CD4-positive, alpha-beta memory T cell (primary cell): ENCODE data around the gene UBQLN4. TPM values are rescaled to one million over a fixed set of nuclear protein-coding genes. Genes with fewer than 3 reads are reported as not detected.

Experiments
- CTCF ChIA-PET: fragments of 350-600 bp; sonication (Branson Sonifier 250); formaldehyde crosslinking; loops from one replicate; lab custom pipeline; 2021; ENCODE audit warnings: inconsistent platforms; ENCODE audit not compliant: partially characterized antibody; lab: Charles Lee
- POLR2A ChIA-PET: fragments of 350-600 bp; sonication (Branson Sonifier 250); formaldehyde crosslinking; loops from one replicate; lab custom pipeline; 2021; ENCODE audit not compliant: partially characterized antibody; lab: Charles Lee
- DNase-seq, 5 donors: peaks; one replicate each; pipeline versions ENCODE4 v3.0.0 to v3.0.0-alpha.2; 2020 to 2022; ENCODE audit warnings: mixed read lengths in 1 of 5
- H3K27ac ChIP-seq: one replicate; pipeline ENCODE4 v1.7.0; 2013; ENCODE audit warnings: low read depth, low read length
- H3K27me3 ChIP-seq: 2 replicates; pipeline ENCODE4 v1.7.0; 2013; ENCODE audit warnings: mild to moderate bottlenecking, low read length, moderate library complexity; ENCODE audit not compliant: insufficient read depth
- H3K36me3 ChIP-seq: 2 replicates; pipeline ENCODE4 v1.7.0; 2013; ENCODE audit warnings: mild to moderate bottlenecking, low read length, moderate library complexity; ENCODE audit not compliant: insufficient read depth
- H3K4me1 ChIP-seq: 2 replicates; pipeline ENCODE4 v1.7.0; 2013; ENCODE audit warnings: mild to moderate bottlenecking, low read length, moderate library complexity; ENCODE audit not compliant: insufficient read depth
- H3K4me3 ChIP-seq, 2 donors: one replicate each; pipeline ENCODE4 v1.7.0; 2013; ENCODE audit warnings: low read length in 2 of 2, mild to moderate bottlenecking in 1 of 2
- H3K9me3 ChIP-seq, 2 donors: one replicate each; pipeline ENCODE4 v1.7.0; 2013; ENCODE audit warnings: low read length in 2 of 2, control low read depth in 1 of 2; ENCODE audit not compliant: control insufficient read depth in 1 of 2
- H3K27ac Mint-ChIP-seq, 7 donors: one replicate each; pipeline ENCODE4 v1.8.0; 2020 to 2021; ENCODE audit warnings: mixed read lengths in 7 of 7, mild to moderate bottlenecking in 6 of 7, inconsistent platforms in 3 of 7, moderate library complexity in 3 of 7
- H3K27me3 Mint-ChIP-seq, 2 donors: one replicate each; pipeline ENCODE4 v1.8.0; 2020 to 2021; ENCODE audit warnings: mixed read lengths in 2 of 2
- H3K36me3 Mint-ChIP-seq, 2 donors: one replicate each; pipeline ENCODE4 v1.8.0; 2020 to 2021; ENCODE audit warnings: mixed read lengths in 2 of 2, inconsistent platforms in 1 of 2, mild to moderate bottlenecking in 1 of 2
- H3K4me1 Mint-ChIP-seq, 4 donors: one replicate each; pipeline ENCODE4 v1.8.0; 2020 to 2021; ENCODE audit warnings: mixed read lengths in 4 of 4, mild to moderate bottlenecking in 1 of 4
- H3K4me3 Mint-ChIP-seq, 8 donors: one replicate each; pipeline ENCODE4 v1.8.0; 2020 to 2021; ENCODE audit warnings: mixed read lengths in 8 of 8, mild to moderate bottlenecking in 7 of 8, moderate library complexity in 6 of 8, inconsistent platforms in 3 of 8
- H3K9me3 Mint-ChIP-seq, 8 donors: one replicate each; pipeline ENCODE4 v1.8.0; 2020 to 2021; ENCODE audit warnings: mixed read lengths in 8 of 8, mild to moderate bottlenecking in 5 of 8, inconsistent platforms in 3 of 8, moderate library complexity in 1 of 8
- intact Hi-C: fragments of 100-400 bp; cut with micrococcal nuclease; formaldehyde crosslinking; loops from one replicate; pipeline ENCODE4 v1.15.1; 2023
- polyA plus RNA-seq, 2 donors: library from polyadenylated mRNA; unstranded; fragments of 300-500 nt; fragmentation: Illumina TruSeq; gene quantifications; one replicate each; pipeline ENCODE4 v1.2.3, GENCODE V29; 2021
- total RNA-seq, 2 experiments: library from RNA; stranded (reverse); gene quantifications; one replicate each; pipeline ENCODE4 v1.2.3, GENCODE V29; 2021

Gene UBQLN4
- total and polyA plus RNA-seq, 4 experiments from 2014 or later = 8.9 to 39.5 (median 25.3) TPM

GRCh38 chr1:156063997-156064285, 10.3 kb upstream of the UBQLN4 start:
- no peaks in the 10 kb centered on the region for H3K36me3 ChIP-seq
- H3K4me3 Mint-ChIP-seq = no peak overlapping the region

GRCh38 chr1:156062189-156062588, 8.6 kb upstream of the UBQLN4 start:
- ChIA-PET CTCF (no interaction called here), POLR2A (interaction anchor here (1.5 kb wide), 1 partner anchor 739 kb away, joined by 3 read pairs; no protein-coding TSS in a partner anchor)
- H3K27ac Mint-ChIP-seq = no peak overlapping the region
- H3K27me3 ChIP-seq = no peaks in the 10 kb centered on the region
- peaks cover 4 to 11% (median 6%) of the 10 kb centered on the region in 4 donors for H3K4me1 Mint-ChIP-seq
- no peak for DNase-seq
- H3K9me3 Mint-ChIP-seq = no peaks in the 10 kb centered on the region
- H3K27ac ChIP-seq = no peak overlapping the region
- no peaks in the 10 kb centered on the region for H3K4me1 ChIP-seq
- no peak overlapping the region for H3K4me3 ChIP-seq
- H3K27me3 Mint-ChIP-seq = no peaks in the 10 kb centered on the region
- intact Hi-C loops = no loop called here
- H3K4me3 Mint-ChIP-seq = peak overlapping the region in 1 of 8 donors; percentile 17
- H3K36me3 ChIP-seq = no peaks in the 10 kb centered on the region
- H3K36me3 Mint-ChIP-seq = peaks cover 0 to 8% of the 10 kb centered on the region in 2 donors
- no peaks in the 10 kb centered on the region for H3K9me3 ChIP-seq

More at GRCh38 chr1:156063997-156064285, 10.3 kb upstream of the UBQLN4 start:
- ChIA-PET CTCF (interaction anchor here (1.5 to 2.2 kb wide), 2 partner anchors 19 to 126 kb away, joined by 3 to 8 read pairs; no protein-coding TSS in a partner anchor), POLR2A (no interaction called here)
- H3K9me3 ChIP-seq = no peaks in the 10 kb centered on the region
- H3K4me3 ChIP-seq = no peak overlapping the region
- peak overlapping the region in 1 of 7 donors; percentile 57 for H3K27ac Mint-ChIP-seq
- peaks cover 3 to 15% (median 6%) of the 10 kb centered on the region in 4 donors for H3K4me1 Mint-ChIP-seq
- H3K9me3 Mint-ChIP-seq = no peaks in the 10 kb centered on the region
- H3K27me3 Mint-ChIP-seq = no peaks in the 10 kb centered on the region
- H3K4me1 ChIP-seq = no peaks in the 10 kb centered on the region
- H3K36me3 Mint-ChIP-seq = no peaks in the 10 kb centered on the region
- DNase-seq = no peak
- no peak overlapping the region for H3K27ac ChIP-seq
- intact Hi-C loops = no loop called here
- H3K27me3 ChIP-seq = no peaks in the 10 kb centered on the region

- peak within 1 kb of the TSS in 3 of 8 donors; percentile 25 to 69 (median 61) for H3K4me3 Mint-ChIP-seq
These were observed 7.5 kb upstream of the UBQLN4 start, which contains the start of gene RAB25 for GRCh38 chr1:156060937-156061636. TSS of gene RAB25 (plus strand) at chr1:156061160. CDS start at chr1:156061401, 241 bp downstream.

GRCh38 chr1:156056326-156056849, 2.8 kb upstream of the UBQLN4 start:
- POLR2A ChIA-PET = no interaction called here
- Histone ChIP-seq H3K4me1 (peaks cover 17% of the 10 kb centered on the region), H3K4me3 (no peak overlapping the region), H3K9me3 (no peaks in the 10 kb centered on the region), H3K36me3 (no peaks in the 10 kb centered on the region), H3K27ac (no peak overlapping the region), H3K27me3 (no peaks in the 10 kb centered on the region)
- Mint-ChIP-seq H3K27me3 (no peaks in the 10 kb centered on the region), H3K9me3 (no peaks in the 10 kb centered on the region), H3K4me1 (peaks cover 13 to 46% (median 28%) of the 10 kb centered on the region in 4 donors), H3K36me3 (peaks cover 0 to 25% of the 10 kb centered on the region in 2 donors), H3K4me3 (peak overlapping the region in 7 of 8 donors; percentile 12 to 47 (median 21)), H3K27ac (peak overlapping the region in 4 of 7 donors; percentile 7 to 15 (median 11))
- intact Hi-C loops = no loop called here
- CTCF ChIA-PET = no interaction called here
- no peak for DNase-seq

More at GRCh38 chr1:156060937-156061636, 7.5 kb upstream of the UBQLN4 start, which contains the start of gene RAB25:
- Mint-ChIP-seq H3K36me3 (peaks cover 0 to 8% of the 10 kb centered on the region in 2 donors), H3K9me3 (no peaks in the 10 kb centered on the region), H3K4me1 (peaks cover 2 to 9% (median 6%) of the 10 kb centered on the region in 4 donors), H3K27ac (peak within 1 kb of the TSS in 4 of 7 donors; percentile 41 to 67 (median 58)), H3K27me3 (no peaks in the 10 kb centered on the region)
- no peaks in the 10 kb centered on the region for H3K36me3 ChIP-seq
- no peaks in the 10 kb centered on the region for H3K4me1 ChIP-seq
- H3K4me3 ChIP-seq = no peak within 1 kb of the TSS
- no peaks in the 10 kb centered on the region for H3K9me3 ChIP-seq
- no peak within 1 kb of the TSS for H3K27ac ChIP-seq
- H3K27me3 ChIP-seq = no peaks in the 10 kb centered on the region
- intact Hi-C loops = no loop called here
- CTCF ChIA-PET = no interaction called here
- POLR2A ChIA-PET = interaction anchor here (1.5 kb wide), 1 partner anchor 738 kb away, joined by 3 read pairs; no protein-coding TSS in a partner anchor
- DNase-seq = peak in 2 of 5 donors; percentile 13 to 16

GRCh38 chr1:156055281-156056048, 1.9 kb upstream of the UBQLN4 start:
- H3K9me3 Mint-ChIP-seq = no peaks in the 10 kb centered on the region
- Histone ChIP-seq H3K4me1 (peaks cover 17% of the 10 kb centered on the region), H3K36me3 (no peaks in the 10 kb centered on the region), H3K9me3 (no peaks in the 10 kb centered on the region), H3K27me3 (no peaks in the 10 kb centered on the region), H3K27ac (peak overlapping the region; percentile 84), H3K4me3 (peak overlapping the region; percentile 96 to 99)
- peak overlapping the region; percentile 90 to 98 (median 96) for H3K4me3 Mint-ChIP-seq
- peaks cover 0 to 25% of the 10 kb centered on the region in 2 donors for H3K36me3 Mint-ChIP-seq
- DNase-seq = no peak
- H3K27me3 Mint-ChIP-seq = no peaks in the 10 kb centered on the region
- CTCF ChIA-PET = no interaction called here
- H3K4me1 Mint-ChIP-seq = peaks cover 13 to 45% (median 27%) of the 10 kb centered on the region in 4 donors
- peak overlapping the region in 6 of 7 donors; percentile 93 to 99 (median 96) for H3K27ac Mint-ChIP-seq
- intact Hi-C loops = loop anchor here (2.0 kb wide), 3 partner anchors 157 to 227 kb away; partner anchors contain the start of genes GON4L, PMF1 and SMG5
- POLR2A ChIA-PET = no interaction called here

GRCh38 chr1:156054500-156055280, 1.1 kb upstream of the UBQLN4 start, which contains the start of gene LAMTOR2:
TSS of gene LAMTOR2 (plus strand) at chr1:156054782. CDS start at chr1:156054890, 108 bp downstream.
- Histone ChIP-seq H3K4me1 (peaks cover 17% of the 10 kb centered on the region), H3K27me3 (no peaks in the 10 kb centered on the region), H3K36me3 (peaks cover 5% of the 10 kb centered on the region), H3K4me3 (peak within 1 kb of the TSS; percentile 96 to 99), H3K27ac (peak within 1 kb of the TSS; percentile 84), H3K9me3 (no peaks in the 10 kb centered on the region)
- H3K9me3 Mint-ChIP-seq = peaks cover 0 to 1% (median 0%) of the 10 kb centered on the region in 8 donors
- H3K36me3 Mint-ChIP-seq = peaks cover 5 to 29% of the 10 kb centered on the region in 2 donors
- intact Hi-C loops = loop anchor here (1.0 to 5.0 kb wide), 7 partner anchors 28 to 228 kb away; partner anchors contain the start of genes GON4L, KHDC4, MEX3A and PMF1
- peak; percentile 91 to 95 (median 93) for DNase-seq
- H3K27me3 Mint-ChIP-seq = no peaks in the 10 kb centered on the region
- peaks cover 13 to 48% (median 28%) of the 10 kb centered on the region in 4 donors for H3K4me1 Mint-ChIP-seq
- ChIA-PET POLR2A (interaction anchor here (0.7 to 1.9 kb wide), 6 partner anchors 34 to 228 kb away, joined by 3 to 11 read pairs (median 6); partner anchors contain the start of genes KHDC4, PMF1, SMG5 and SSR2), CTCF (interaction anchor here (0.7 kb wide), 1 partner anchor 34 kb away, joined by 6 read pairs; the partner anchor contains the start of gene SSR2)
- peak within 1 kb of the TSS; percentile 93 to 99 (median 96) for H3K27ac Mint-ChIP-seq
- H3K4me3 Mint-ChIP-seq = peak within 1 kb of the TSS; percentile 93 to 98 (median 96)
